GM12864 (cell line): Measurements from ENCODE around the gene USH2A.

Experiments used
- DNase-seq: peaks from one replicate; pipeline ENCODE4 v3.0.0-alpha.2; 2011; ENCODE audit warnings: low read depth
- H3K4me3 ChIP-seq: 2 replicates; pipeline ENCODE4 v1.5.1; 2011; ENCODE audit warnings: mild to moderate bottlenecking, low read depth, low read length, control low read depth
- TF ChIP-seq, protein P1 (sequence below): IDR thresholded peaks from 2 replicates; pipeline ENCODE4 v1.5.1; 2011; ENCODE audit warnings: low read depth, mild to moderate bottlenecking, moderate library complexity, low read length, control low read depth, inconsistent platforms; ENCODE audit errors: missing control alignments

Gene USH2A

DNA sequence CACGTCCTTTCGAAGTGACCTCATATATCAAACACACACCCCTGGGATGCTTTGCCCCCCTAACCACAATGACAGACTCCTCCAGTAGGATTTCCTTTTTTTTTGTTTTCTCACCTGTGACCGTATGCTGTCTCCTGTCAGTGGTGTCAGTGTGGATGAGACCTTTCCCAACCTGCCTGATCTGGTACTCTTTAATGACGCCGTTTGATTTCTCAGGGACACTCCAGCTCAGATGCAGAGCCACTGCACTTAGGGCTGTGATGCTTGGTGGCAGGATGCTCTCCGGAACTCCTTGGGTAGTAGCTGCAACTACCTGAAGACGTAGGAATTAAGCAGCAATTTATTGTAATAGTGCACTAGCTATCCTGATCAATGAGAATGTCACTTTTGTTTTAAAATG, 643.5 kb downstream of the USH2A start:
- DNase-seq: no peak
- TF ChIP-seq, protein P1, sequence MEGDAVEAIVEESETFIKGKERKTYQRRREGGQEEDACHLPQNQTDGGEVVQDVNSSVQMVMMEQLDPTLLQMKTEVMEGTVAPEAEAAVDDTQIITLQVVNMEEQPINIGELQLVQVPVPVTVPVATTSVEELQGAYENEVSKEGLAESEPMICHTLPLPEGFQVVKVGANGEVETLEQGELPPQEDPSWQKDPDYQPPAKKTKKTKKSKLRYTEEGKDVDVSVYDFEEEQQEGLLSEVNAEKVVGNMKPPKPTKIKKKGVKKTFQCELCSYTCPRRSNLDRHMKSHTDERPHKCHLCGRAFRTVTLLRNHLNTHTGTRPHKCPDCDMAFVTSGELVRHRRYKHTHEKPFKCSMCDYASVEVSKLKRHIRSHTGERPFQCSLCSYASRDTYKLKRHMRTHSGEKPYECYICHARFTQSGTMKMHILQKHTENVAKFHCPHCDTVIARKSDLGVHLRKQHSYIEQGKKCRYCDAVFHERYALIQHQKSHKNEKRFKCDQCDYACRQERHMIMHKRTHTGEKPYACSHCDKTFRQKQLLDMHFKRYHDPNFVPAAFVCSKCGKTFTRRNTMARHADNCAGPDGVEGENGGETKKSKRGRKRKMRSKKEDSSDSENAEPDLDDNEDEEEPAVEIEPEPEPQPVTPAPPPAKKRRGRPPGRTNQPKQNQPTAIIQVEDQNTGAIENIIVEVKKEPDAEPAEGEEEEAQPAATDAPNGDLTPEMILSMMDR: no peak
- no peak overlapping the region for H3K4me3 ChIP-seq

DNA sequence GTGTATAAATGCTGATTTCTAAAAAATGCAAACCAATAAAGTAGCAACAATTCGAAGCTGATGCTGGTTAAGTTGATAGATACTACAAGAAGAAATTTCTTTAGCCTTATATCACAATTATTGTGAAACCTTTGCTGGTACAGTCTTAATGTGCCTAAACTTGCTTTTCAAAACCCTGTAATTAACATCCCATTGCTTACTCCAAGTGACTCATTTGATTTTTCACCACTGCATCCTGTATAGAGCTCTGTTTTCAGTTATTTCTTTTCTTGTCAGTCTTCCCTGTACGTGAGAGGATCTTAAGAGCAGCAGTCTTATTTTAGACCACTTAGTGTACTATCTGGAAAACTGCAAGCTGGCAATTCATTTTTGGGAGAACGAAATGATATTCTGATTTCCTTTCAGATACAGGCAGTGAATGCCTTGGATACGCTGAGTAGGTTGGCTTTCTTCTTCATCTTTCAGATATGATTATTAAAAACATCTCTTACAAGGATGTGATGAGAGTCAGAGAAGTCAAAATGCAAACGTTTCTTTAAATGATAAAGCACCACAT, 645.8 kb downstream of the USH2A start:
- no peak for DNase-seq
- no peak overlapping the region for H3K4me3 ChIP-seq
- TF ChIP-seq, protein P1: no peak

DNA sequence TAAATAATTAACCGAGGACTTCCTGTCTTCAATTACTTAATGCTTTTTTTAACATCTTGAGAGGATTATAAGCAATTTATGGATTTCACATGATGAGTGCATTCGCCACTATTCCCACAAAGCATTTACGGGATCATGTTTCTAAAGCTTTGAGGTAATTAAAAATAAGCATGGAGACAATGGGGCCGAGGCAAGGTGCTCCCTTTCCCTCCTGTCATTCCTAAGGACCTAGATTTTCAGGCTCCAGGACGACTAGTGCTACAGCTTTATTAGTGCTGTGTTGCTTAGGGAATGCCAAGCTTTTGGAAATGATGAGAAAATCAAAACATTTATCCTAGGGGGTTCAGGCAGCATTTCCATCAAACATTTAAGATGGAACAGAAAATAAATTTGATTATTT, 646.9 kb downstream of the USH2A start:
- no peak for DNase-seq
- H3K4me3 ChIP-seq: no peak overlapping the region
- TF ChIP-seq, protein P1: no peak

DNA sequence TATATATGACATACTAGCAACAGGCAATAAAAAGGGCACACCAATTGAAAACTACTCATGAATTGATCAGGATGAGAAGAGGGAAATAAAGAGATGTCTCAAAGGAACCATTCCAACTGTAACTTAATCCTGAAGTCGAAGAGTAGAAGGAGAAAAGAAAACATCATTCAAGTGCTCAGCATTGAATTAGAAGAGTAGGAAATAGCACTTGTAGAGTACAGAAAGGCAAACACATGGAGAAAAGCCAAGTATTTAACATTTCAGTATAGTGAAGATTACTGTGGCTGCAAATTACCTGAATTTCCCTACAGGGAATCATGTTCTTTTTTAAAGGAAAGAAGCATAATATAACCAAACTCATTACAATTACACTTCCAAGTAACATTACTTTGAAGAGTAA, 651.1 kb downstream of the USH2A start:
- TF ChIP-seq, protein P1: no peak
- H3K4me3 ChIP-seq: no peak overlapping the region
- no peak for DNase-seq

DNA sequence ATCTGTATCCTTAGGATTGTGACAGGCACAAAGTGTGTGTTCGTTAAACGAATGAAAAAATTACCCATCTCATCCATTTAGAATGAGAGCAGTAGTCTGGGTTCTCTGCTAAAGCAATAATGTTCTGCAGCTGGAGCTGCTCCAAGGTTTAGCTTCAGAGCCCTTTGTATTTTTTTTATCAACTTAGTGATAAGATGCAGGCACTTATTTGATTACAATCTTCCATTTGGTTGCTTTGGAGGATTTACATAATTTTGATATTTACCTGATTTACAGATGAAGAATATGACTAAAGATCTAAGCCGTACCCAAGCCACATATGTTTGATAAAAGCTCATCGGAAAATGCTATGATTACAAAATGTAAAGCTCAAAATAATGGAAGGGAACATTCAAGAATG, 654.9 kb downstream of the USH2A start:
- DNase-seq: no peak
- TF ChIP-seq, protein P1: no peak
- H3K4me3 ChIP-seq: no peak overlapping the region

DNA sequence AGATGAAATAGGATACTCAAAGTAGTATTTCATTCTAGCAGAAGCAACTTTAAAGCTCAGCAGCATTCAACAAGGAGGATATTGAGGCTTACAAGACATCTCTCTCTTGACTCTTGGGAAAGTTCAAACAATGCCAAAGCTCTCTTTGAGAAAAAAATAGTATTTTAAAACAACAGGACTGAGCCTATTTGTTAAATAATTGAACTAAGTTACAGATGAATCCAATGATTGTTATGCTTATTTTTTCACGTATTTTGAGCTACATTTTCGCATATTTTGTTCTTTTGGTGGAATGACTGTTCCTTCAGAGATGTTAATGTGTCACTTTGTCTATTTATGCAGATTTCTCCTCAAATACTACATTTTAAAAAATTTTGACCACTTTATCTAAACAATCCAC, 655.5 kb downstream of the USH2A start:
- no peak overlapping the region for H3K4me3 ChIP-seq
- DNase-seq: no peak

DNA sequence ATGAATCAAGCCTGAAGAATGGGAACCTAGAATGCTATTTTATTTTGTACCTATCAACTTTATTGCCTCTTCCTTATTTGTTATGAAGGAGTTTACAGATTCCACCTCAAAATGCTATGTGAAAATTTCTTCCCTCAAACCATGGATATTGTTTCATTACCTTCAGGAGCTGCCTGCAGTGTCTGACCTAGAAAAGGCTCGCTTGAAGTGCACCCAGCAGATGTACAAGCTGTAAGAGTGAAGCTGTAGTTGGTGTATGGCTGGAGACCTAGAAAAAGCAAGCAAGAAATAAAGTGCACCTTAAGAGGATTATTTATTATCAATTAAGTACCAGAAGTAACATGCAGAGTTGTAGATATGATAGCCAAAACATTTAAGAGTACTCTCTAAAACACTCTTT, 656.7 kb downstream of the USH2A start:
- no peak overlapping the region for H3K4me3 ChIP-seq
- TF ChIP-seq, protein P1: no peak
- no peak for DNase-seq

More for the DNA sequence above, 655.5 kb downstream of the USH2A start:
- TF ChIP-seq, protein P1: no peak
